Activated CD8-positive, alpha-beta memory T cell treated with anti-CD3 and anti-CD28 coated beads for 36 hours (primary cell): Measurements from ENCODE around the gene CCDC141. TPM values are rescaled to one million over a fixed set of nuclear protein-coding genes. Genes with fewer than 3 reads are reported as not detected.

ENCODE experiments used
- CTCF ChIA-PET: fragments of 350-600 bp; sonication (Branson Sonifier 250); formaldehyde crosslinking; loops from one replicate; lab custom pipeline; 2021; ENCODE audit warnings: antibody characterized with exemption; lab: Charles Lee
- POLR2A ChIA-PET: fragments of 350-600 bp; sonication (Branson Sonifier 250); formaldehyde crosslinking; loops from one replicate; lab custom pipeline; 2021; ENCODE audit warnings: antibody characterized with exemption; lab: Charles Lee
- total RNA-seq, 2 experiments: library from RNA; stranded (reverse); gene quantifications; one replicate each; pipeline ENCODE4 v1.2.3, GENCODE V29; 2021

The CCDC141 gene
- total RNA-seq, 2 experiments from 2014 or later: 1.1 to 1.5 TPM

DNA sequence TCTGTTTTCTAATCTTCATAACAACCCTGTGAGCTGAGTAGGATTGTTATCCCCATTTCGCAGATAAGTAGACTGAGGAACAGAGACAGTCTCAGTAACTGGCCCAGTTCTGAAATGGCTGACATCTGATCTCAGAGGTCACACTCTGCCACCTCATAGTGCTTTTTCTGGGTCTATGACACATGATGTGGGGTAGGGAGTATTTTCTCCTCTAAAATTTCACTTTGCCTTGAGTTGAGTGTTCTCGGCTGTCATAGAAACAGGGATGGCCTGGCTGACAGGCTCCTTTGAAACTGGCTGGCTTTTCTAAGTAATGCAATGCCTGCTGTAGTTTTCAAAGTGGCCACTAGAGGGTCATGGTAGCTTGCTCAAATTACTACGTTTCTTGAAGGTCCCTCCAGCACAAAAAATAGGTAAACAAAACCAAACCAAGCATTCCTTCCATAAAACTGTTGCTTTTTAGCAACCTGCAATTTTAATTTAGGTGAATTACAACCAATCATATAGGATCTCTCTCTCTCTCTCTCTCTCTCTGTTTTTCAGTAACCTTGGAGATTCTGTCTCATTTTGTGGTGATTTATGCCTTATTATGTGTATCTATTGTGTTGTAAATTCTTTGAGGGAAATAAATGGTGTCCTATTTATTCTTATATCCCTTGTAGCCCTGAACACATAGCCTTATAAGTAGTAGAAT lies 158.5 kb downstream of the CCDC141 start:
- ChIA-PET CTCF (interaction anchor here (1.4 kb wide), 1 partner anchor 22 kb away, joined by 5 read pairs; no protein-coding TSS in a partner anchor), POLR2A (no interaction called here)

DNA sequence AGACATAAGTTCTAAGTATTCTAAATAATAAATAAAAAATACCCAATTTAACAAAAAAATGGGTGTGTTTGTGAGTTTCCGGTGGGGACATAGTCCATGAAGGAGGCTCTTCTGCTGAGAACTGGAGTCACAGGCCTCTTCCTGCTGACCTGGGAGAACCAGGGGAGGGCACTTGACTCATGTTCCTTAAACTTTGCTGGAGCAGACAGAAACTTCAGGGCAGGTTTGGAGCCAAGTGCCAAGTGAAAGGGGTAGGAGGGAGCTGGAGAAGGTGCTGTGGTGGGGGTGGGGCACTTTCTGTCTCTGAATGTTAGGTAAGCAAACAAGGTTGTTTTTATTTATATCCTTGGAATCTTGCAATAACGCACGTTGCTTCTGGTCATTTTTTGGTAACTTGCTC lies 163.9 kb downstream of the CCDC141 start:
- ChIA-PET CTCF (no interaction called here), POLR2A (no interaction called here)

DNA sequence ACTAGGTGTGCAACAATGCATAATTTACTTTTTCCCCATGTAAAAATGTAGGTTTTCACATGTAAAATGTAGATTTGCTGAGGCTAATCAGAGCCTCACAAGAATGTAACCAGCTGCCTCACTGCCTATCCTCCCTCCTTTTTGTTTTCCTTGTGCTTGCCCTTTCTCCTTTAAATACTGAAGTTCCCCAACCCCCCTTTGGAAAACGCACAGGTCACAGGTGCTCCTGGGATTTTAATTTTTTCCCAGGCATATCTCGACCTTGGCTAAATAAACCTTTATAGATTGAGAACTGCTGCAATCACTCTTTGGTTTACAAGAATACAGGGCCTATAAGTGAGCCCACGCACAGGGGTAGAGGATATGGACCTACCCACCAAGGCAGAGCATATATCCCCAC lies 165.5 kb downstream of the CCDC141 start:
- ChIA-PET POLR2A (no interaction called here), CTCF (no interaction called here)

- POLR2A ChIA-PET: no interaction called here
- CTCF ChIA-PET: no interaction called here
Observed at GRCh38 chr2:178882666-178883440, 167.1 kb downstream of the CCDC141 start.

DNA sequence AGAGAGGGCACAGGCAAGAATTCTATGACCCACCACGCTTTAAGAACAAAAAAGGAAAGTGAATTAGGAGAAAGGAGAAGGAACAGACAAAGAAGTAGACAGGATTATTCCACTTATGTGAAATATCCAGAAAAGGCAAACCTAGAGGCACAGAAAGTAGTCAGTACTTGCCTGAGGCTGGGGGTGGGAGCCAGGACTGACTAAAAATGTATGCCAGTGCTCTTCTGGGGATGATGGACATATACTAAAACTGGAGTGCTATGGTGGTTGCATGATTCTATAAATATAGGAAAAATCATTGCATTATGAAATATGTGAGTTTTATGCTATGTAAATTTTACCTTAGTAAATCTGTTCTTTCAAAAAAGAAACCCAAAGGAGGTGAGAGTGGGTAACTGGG lies 168.9 kb downstream of the CCDC141 start:
- POLR2A ChIA-PET: no interaction called here
- CTCF ChIA-PET: no interaction called here

DNA sequence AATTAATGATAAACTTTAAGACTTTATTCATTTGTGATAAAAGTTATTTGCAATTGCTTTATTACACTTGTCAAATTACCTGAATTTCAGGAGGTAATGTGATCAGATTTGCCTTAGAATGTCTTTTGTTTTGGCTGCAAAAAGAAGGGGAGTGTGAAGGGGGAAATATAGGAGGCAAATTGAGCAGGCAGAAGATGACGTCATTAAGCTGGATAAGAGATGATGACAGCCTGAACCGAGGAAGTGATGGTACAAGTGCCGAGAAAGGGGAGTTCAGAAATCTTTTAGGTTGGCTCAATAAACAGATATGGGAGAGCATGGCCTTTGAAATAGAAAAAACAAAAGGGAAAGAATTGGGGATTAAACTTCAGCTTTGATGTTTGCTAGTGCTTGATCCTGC lies 169.7 kb downstream of the CCDC141 start:
- POLR2A ChIA-PET: no interaction called here
- CTCF ChIA-PET: no interaction called here

DNA sequence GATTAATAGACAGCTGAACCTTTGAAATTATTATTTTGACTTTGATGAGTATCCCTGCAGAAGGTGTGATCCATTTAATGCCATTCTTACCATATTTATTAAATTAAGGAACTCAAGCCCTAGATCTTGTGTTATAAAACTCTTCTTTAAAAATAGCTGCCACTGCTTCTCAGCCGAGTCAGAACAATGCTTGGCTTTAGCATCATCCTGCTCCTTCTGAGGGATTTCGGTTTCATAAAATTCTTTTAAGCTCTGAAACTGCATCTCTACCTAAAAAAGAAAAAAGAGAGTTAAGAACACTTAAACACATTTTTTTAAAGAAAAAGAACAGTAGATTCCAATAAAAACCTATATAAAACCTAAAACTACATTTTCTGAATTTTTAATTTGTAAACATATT lies 172.1 kb downstream of the CCDC141 start:
- POLR2A ChIA-PET: no interaction called here

DNA sequence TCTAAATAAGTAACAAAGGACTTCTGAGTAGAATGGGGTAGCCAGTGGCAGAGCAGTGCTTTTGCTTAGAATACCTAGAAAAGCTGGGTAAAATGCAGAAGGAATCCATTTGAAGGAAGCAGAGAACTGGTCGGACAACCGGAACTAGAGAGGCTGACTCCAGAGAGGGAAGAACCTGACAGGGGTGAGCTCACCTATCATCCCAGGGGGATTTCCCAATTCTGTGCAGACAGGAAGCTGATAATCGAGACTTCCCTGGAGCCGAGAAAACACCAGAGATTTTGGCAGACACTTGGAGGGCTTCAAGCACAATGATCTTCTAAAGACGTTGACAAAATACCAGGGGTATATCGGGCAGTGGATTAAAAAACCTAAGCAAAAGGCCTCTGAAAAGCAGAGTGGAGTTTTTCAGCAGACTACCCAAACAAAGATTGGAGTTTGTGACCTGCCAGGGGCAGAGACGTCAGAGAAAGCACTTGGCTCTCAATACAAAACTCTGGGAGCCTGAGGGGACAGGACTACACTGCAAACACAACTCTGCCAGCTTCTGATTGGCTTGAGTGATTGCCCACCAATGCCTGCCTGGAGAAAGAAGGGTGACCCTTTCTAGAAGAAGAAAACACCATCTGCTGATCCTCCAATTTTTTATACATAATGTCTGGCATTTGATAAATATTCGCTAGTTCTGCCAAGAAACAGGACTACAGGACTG lies 175.3 kb downstream of the CCDC141 start:
- CTCF ChIA-PET: no interaction called here
- POLR2A ChIA-PET: no interaction called here

More for the DNA sequence above, 172.1 kb downstream of the CCDC141 start:
- CTCF ChIA-PET: no interaction called here

DNA sequence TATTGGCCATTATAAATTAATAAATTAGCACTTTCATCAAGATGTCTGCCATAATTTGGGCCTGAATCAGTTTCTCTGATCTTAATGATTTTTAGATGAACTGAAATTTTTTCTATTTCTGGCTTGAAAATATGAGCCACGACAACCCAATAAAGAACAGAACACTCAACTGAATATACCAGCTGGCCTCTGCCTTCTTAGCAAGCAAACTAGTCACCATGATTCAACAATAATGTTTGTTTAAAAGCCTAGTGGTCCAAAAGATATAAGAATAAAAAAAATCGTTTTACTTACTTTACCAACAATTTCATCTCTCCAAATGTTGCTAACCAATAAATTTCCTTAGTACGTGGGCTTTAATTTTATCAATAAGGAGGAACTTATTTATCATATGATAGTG lies 176.0 kb downstream of the CCDC141 start:
- CTCF ChIA-PET: no interaction called here
- POLR2A ChIA-PET: no interaction called here

DNA sequence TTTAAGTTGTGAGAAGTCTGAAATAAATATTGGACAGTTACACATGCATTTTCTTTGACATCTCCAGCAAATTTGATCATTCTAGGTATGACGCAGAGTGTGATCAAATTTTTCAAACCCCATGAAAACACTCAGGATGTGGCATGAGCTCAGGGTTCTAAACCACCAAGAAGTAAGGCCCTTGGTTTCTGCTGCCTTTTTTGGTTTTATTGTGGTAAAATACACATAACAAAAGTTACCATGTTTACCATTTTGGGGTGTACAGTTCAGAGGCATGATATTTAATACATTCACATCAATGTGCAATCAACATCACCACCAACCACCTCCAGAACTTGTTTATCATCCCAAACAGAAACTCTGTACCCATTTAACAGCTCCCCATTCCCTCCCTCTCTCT lies 178.4 kb downstream of the CCDC141 start:
- POLR2A ChIA-PET: no interaction called here
- CTCF ChIA-PET: interaction anchor here (0.8 kb wide), 1 partner anchor 18 kb away, joined by 3 read pairs; no protein-coding TSS in a partner anchor

DNA sequence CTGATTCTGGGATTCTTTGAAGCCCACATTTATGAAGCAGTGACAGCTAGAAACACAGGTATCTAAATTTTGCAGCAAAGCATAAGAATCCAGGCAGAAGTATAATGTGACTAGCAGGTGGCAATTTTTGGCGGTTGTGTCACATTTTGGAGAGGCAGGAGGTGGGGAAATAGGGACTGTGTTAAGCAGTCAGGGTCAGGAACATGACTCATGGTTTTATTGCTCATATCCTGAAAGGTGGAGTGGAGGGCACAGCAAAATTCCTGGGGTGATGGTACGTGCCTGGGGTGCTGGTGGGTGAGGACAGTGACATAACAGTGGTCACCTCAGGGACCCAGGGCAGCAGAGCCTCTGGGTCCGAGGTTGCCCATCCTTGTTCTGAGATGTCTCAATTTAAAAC lies 179.2 kb downstream of the CCDC141 start:
- ChIA-PET CTCF (no interaction called here), POLR2A (no interaction called here)

DNA sequence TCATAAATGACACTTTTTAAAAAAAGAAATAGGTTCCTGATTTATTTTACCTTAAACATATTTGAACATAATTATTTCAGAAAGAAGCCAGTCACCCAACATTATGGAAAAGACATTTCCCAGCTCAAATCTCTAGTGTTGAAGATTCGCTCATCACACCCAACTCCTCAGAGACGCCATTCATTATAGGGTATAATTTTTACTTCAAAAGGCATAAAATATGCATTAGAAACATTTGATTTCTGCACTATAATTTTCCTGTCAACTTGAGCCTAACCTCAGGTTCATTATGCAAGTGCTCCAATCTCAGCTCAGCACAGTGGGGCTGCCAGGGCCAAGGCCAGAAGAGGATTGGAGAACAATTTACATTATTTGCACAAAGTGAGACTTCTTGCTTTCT lies 183.9 kb downstream of the CCDC141 start:
- ChIA-PET CTCF (no interaction called here), POLR2A (no interaction called here)

- POLR2A ChIA-PET: no interaction called here
- CTCF ChIA-PET: no interaction called here
Observed at GRCh38 chr2:178865146-178865936, 184.6 kb downstream of the CCDC141 start.

GRCh38 chr2:178863856-178864620 lies 185.9 kb downstream of the CCDC141 start:
- POLR2A ChIA-PET: no interaction called here

GRCh38 chr2:178863130-178863855 lies 186.6 kb downstream of the CCDC141 start:
- ChIA-PET CTCF (no interaction called here), POLR2A (no interaction called here)

More at GRCh38 chr2:178863856-178864620, 185.9 kb downstream of the CCDC141 start:
- CTCF ChIA-PET: no interaction called here

GRCh38 chr2:178860551-178860950 lies 189.4 kb downstream of the CCDC141 start:
- ChIA-PET CTCF (no interaction called here), POLR2A (no interaction called here)

GRCh38 chr2:178859730-178860129 lies 190.2 kb downstream of the CCDC141 start:
- ChIA-PET POLR2A (no interaction called here), CTCF (no interaction called here)

- ChIA-PET CTCF (no interaction called here), POLR2A (no interaction called here)
Observed at GRCh38 chr2:178858896-178859625, 190.9 kb downstream of the CCDC141 start.
